Chondrocyte (in vitro differentiated cells): Measurements from ENCODE around the gene DNAH9. TPM values are rescaled to one million over a fixed set of nuclear protein-coding genes. Genes with fewer than 3 reads are reported as not detected.

Source experiments
- DNase-seq: peaks from one replicate; pipeline ENCODE4 v3.0.0; 2021; ENCODE audit warnings: mixed read lengths, low spot score
- H3K27ac Mint-ChIP-seq: one replicate; pipeline ENCODE4 v1.8.0; 2021; ENCODE audit warnings: mild to moderate bottlenecking, moderate library complexity, mixed read lengths; ENCODE audit not compliant: unreplicated experiment
- H3K27me3 Mint-ChIP-seq: 2 replicates; pipeline ENCODE4 v1.8.0; 2021; ENCODE audit warnings: low read depth, mixed read lengths
- H3K36me3 Mint-ChIP-seq: 2 replicates; pipeline ENCODE4 v1.8.0; 2021; ENCODE audit warnings: low read depth, mixed read lengths
- H3K4me1 Mint-ChIP-seq: 2 replicates; pipeline ENCODE4 v1.8.0; 2021; ENCODE audit warnings: low read depth, mild to moderate bottlenecking, mixed read lengths
- H3K4me3 Mint-ChIP-seq: one replicate; pipeline ENCODE4 v1.8.0; 2021; ENCODE audit warnings: mild to moderate bottlenecking, moderate library complexity, mixed read lengths; ENCODE audit not compliant: unreplicated experiment
- H3K9me3 Mint-ChIP-seq: 2 replicates; pipeline ENCODE4 v1.8.0; 2021; ENCODE audit warnings: low read depth, mixed read lengths
- total RNA-seq: library from RNA; stranded (reverse); gene quantifications from 3 replicates; pipeline ENCODE4 v1.2.1, GENCODE V29; 2021
- TF ChIP-seq, protein P1 (sequence below): fragments of 200-600 bp; sonication (generic); IDR thresholded peaks from 2 replicates; pipeline ENCODE4 v1.5.0; 2021; ENCODE audit warnings: antibody characterized with exemption, mild to moderate bottlenecking, moderate library complexity

The DNAH9 gene
- total RNA-seq, 1 donor from 2014 or later, result 0.37 TPM

DNA sequence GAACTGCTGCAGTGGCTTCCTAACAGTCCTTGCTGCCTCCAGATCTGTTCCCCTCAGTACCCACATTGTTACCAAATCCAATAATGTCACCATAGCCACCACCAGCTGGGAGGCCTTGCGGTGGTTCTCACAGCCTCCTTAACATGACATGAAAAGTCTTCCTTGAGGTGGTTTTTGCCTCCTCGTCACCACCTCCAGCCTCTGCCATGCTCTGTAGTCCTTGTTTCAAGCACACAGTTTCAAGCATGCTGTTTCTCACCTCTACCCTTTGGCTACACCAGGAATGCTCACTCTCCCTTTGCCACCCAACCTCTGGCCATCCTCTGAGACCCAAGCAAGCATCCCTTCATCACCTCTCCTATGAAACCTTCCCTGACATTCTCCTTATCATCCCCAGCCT, 47.2 kb downstream of the DNAH9 start:
- Mint-ChIP-seq H3K4me3 (no peak overlapping the region), H3K27ac (no peak overlapping the region), H3K4me1 (peaks cover 5% of the 10 kb centered on the region), H3K9me3 (no peaks in the 10 kb centered on the region), H3K36me3 (no peaks in the 10 kb centered on the region), H3K27me3 (peaks cover 11% of the 10 kb centered on the region)
- DNase-seq, result no peak
- TF ChIP-seq, protein P1, sequence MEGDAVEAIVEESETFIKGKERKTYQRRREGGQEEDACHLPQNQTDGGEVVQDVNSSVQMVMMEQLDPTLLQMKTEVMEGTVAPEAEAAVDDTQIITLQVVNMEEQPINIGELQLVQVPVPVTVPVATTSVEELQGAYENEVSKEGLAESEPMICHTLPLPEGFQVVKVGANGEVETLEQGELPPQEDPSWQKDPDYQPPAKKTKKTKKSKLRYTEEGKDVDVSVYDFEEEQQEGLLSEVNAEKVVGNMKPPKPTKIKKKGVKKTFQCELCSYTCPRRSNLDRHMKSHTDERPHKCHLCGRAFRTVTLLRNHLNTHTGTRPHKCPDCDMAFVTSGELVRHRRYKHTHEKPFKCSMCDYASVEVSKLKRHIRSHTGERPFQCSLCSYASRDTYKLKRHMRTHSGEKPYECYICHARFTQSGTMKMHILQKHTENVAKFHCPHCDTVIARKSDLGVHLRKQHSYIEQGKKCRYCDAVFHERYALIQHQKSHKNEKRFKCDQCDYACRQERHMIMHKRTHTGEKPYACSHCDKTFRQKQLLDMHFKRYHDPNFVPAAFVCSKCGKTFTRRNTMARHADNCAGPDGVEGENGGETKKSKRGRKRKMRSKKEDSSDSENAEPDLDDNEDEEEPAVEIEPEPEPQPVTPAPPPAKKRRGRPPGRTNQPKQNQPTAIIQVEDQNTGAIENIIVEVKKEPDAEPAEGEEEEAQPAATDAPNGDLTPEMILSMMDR, result no peak

DNA sequence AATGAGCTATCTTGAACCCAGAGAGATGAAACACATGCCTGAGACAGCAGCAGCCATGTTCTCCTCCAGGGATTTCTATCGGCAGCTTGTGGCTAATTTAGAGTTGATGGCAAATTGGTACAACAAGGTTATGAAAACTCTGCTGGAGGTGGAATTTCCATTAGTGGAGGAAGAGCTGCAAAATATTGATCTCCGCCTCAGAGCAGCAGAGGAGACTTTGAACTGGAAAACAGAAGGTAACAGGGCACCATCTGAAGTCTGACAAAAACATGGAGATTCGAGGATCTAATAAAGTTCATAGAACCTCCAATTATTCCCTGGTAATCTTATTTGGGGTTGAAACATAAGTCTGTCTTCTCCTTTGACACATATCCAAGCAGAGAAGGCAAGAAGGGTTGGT, 52.8 kb downstream of the DNAH9 start:
- H3K4me1 Mint-ChIP-seq, result no peaks in the 10 kb centered on the region
- DNase-seq, result no peak
- H3K9me3 Mint-ChIP-seq, result no peaks in the 10 kb centered on the region
- no peaks in the 10 kb centered on the region for H3K36me3 Mint-ChIP-seq
- TF ChIP-seq, protein P1, result no peak
- H3K4me3 Mint-ChIP-seq, result no peak overlapping the region
- H3K27ac Mint-ChIP-seq, result no peak overlapping the region
- H3K27me3 Mint-ChIP-seq, result no peaks in the 10 kb centered on the region

DNA sequence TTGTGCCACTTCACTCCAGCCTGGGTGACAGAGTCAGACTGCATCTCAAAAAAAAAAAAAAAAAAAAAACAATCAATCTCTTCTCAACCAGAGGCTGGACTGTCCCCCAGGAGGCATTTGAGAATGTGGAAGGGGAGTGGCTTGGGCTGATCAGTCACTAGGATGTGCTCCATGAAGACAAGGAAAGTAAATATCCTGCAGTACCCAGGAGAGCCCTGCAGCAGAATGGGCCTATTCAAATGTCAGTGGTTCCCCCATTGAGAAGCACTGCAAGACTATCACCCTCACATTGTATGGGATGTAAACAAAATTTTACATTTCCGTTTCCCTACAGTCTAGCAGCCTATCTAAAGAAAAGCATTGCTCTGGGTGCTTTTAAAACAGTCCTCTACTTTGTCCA, 70.3 kb downstream of the DNAH9 start:
- no peaks in the 10 kb centered on the region for H3K36me3 Mint-ChIP-seq
- no peak for DNase-seq
- peaks cover 13% of the 10 kb centered on the region for H3K9me3 Mint-ChIP-seq
- H3K4me3 Mint-ChIP-seq, result no peak overlapping the region
- no peaks in the 10 kb centered on the region for H3K27me3 Mint-ChIP-seq
- no peak overlapping the region for H3K27ac Mint-ChIP-seq
- TF ChIP-seq, protein P1, result no peak
- H3K4me1 Mint-ChIP-seq, result no peaks in the 10 kb centered on the region

DNA sequence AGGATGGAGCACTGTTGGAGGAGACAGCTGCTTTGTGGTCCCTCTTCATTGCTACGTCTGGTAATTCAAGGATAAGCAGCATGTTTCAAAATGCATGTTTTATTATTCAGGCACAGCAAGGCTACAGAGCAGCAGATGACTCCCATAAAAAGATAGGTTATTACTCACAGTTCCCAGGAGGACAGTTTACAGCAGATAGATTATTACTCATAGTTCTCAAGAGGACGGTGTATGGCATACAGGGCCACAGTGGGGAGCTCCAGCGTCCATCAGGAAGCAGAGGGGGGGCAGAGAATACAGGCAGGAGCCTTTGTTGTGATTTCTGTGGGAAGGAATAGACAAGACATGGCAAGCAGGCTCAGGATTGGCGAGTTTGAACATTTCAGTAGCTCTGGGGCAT, 72.9 kb downstream of the DNAH9 start:
- no peaks in the 10 kb centered on the region for H3K36me3 Mint-ChIP-seq
- H3K27me3 Mint-ChIP-seq, result no peaks in the 10 kb centered on the region
- no peaks in the 10 kb centered on the region for H3K4me1 Mint-ChIP-seq
- DNase-seq, result no peak
- TF ChIP-seq, protein P1, result no peak
- H3K27ac Mint-ChIP-seq, result no peak overlapping the region
- no peak overlapping the region for H3K4me3 Mint-ChIP-seq
- peaks cover 6% of the 10 kb centered on the region for H3K9me3 Mint-ChIP-seq

DNA sequence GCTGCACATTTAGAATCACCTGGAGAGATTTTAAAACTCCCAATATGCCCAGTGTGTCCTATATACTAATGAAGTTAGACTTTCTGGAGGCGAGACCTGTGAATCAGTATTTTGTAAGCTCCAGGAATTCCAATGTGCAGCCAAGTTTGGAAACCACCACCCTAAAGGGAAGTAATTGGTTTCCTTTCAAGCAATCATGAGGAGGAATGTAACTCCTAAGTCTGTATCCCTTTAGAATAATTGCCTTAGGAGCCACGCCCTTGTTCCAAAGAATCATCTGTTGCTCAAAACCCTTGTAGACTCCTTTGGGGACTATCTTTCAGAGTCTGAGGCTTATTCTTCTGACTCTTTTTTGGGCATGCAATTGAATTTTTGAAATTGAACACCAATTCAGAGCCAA, 84.4 kb downstream of the DNAH9 start:
- H3K27me3 Mint-ChIP-seq, result no peaks in the 10 kb centered on the region
- no peak overlapping the region for H3K27ac Mint-ChIP-seq
- H3K4me3 Mint-ChIP-seq, result no peak overlapping the region
- H3K36me3 Mint-ChIP-seq, result no peaks in the 10 kb centered on the region
- TF ChIP-seq, protein P1, result no peak
- H3K4me1 Mint-ChIP-seq, result no peaks in the 10 kb centered on the region
- peaks cover 2% of the 10 kb centered on the region for H3K9me3 Mint-ChIP-seq
- no peak for DNase-seq
